WTC11 (cell line): Measurements from ENCODE around the gene RIPK1. TPM values are rescaled to one million over a fixed set of nuclear protein-coding genes. Genes with fewer than 3 reads are reported as not detected.

Source experiments
- ATF1 ChIP-seq: sonication (generic); formaldehyde crosslinking; IDR thresholded peaks from 2 replicates; pipeline ENCODE4 v1.8.1; 2023; ENCODE audit warnings: mild to moderate bottlenecking, moderate library complexity, missing genetic modification reagents
- E2F4 ChIP-seq: sonication (generic); formaldehyde crosslinking; IDR thresholded peaks from 2 replicates; pipeline ENCODE4 v1.8.1; 2022; ENCODE audit warnings: low read depth, mild to moderate bottlenecking, moderate library complexity, missing genetic modification reagents, borderline replicate concordance
- ETV6 ChIP-seq: sonication (generic); formaldehyde crosslinking; IDR thresholded peaks from 2 replicates; pipeline ENCODE4 v1.8.1; 2022; ENCODE audit warnings: mild to moderate bottlenecking, missing genetic modification reagents
- FOXP1 ChIP-seq: sonication (generic); formaldehyde crosslinking; IDR thresholded peaks from 2 replicates; pipeline ENCODE4 v1.8.0; 2022; ENCODE audit warnings: missing genetic modification reagents, mild to moderate bottlenecking, moderate library complexity, borderline replicate concordance
- GRHL2 ChIP-seq: fragments of 250-450 bp; sonication (Bioruptor Pico); IDR thresholded peaks from 2 replicates; pipeline ENCODE4 v1.8.0; 2022; ENCODE audit warnings: mild to moderate bottlenecking, moderate library complexity; ENCODE audit not compliant: insufficient replicate concordance, severe bottlenecking
- IRF1 ChIP-seq: sonication (generic); formaldehyde crosslinking; IDR thresholded peaks from 2 replicates; pipeline ENCODE4 v1.8.0; 2023; ENCODE audit warnings: missing genetic modification reagents
- NFYB ChIP-seq: sonication (generic); formaldehyde crosslinking; conservative IDR thresholded peaks from 2 replicates; pipeline ENCODE4 v1.8.0; 2022; ENCODE audit warnings: low read depth, missing genetic modification reagents
- PRDM15 ChIP-seq: sonication (generic); formaldehyde crosslinking; IDR thresholded peaks from 2 replicates; pipeline ENCODE4 v1.8.0; 2022; ENCODE audit warnings: missing genetic modification reagents
- SMAD3 ChIP-seq: sonication (generic); formaldehyde crosslinking; IDR thresholded peaks from 2 replicates; pipeline ENCODE4 v1.8.0; 2022; ENCODE audit warnings: missing genetic modification reagents, mild to moderate bottlenecking, borderline replicate concordance
- STAT6 ChIP-seq: sonication (generic); formaldehyde crosslinking; conservative IDR thresholded peaks from 2 replicates; pipeline ENCODE4 v1.8.1; 2023; ENCODE audit warnings: mild to moderate bottlenecking, low read depth, missing genetic modification reagents, moderate library complexity
- TEAD4 ChIP-seq: sonication (generic); formaldehyde crosslinking; IDR thresholded peaks from 2 replicates; pipeline ENCODE4 v1.8.0; 2022; ENCODE audit warnings: mild to moderate bottlenecking, missing genetic modification reagents
- ZNF138 ChIP-seq: sonication (generic); formaldehyde crosslinking; conservative IDR thresholded peaks from 2 replicates; pipeline ENCODE4 v1.8.1; 2022; ENCODE audit warnings: mild to moderate bottlenecking, moderate library complexity, missing genetic modification reagents
- ZNF219 ChIP-seq: sonication (generic); formaldehyde crosslinking; IDR thresholded peaks from 2 replicates; pipeline ENCODE4 v1.8.0; 2023; ENCODE audit warnings: missing genetic modification reagents, mild to moderate bottlenecking, borderline replicate concordance
- ZNF317 ChIP-seq: sonication (generic); formaldehyde crosslinking; IDR thresholded peaks from 2 replicates; pipeline ENCODE4 v1.8.1; 2023; ENCODE audit warnings: low read depth, mild to moderate bottlenecking, moderate library complexity, missing genetic modification reagents, borderline replicate concordance
- ZNF671 ChIP-seq: fragments of 250-450 bp; sonication (Bioruptor Pico); IDR thresholded peaks from 2 replicates; pipeline ENCODE4 v1.8.0; 2021; ENCODE audit warnings: mild to moderate bottlenecking
- total RNA-seq: library from RNA; stranded (reverse); gene quantifications from 3 replicates; pipeline ENCODE4 v1.2.3, GENCODE V29; 2021
- TF ChIP-seq, protein P1 (sequence below): sonication (generic); formaldehyde crosslinking; IDR thresholded peaks from 2 replicates; pipeline ENCODE4 v1.8.0; 2022; ENCODE audit warnings: mild to moderate bottlenecking, missing genetic modification reagents
- TF ChIP-seq, protein P2 (sequence below): fragments of 250-450 bp; sonication (Bioruptor Pico); conservative IDR thresholded peaks from 2 replicates; pipeline ENCODE4 v1.9.0; 2021; ENCODE audit warnings: mild to moderate bottlenecking
- TF ChIP-seq, protein P3 (sequence below): sonication (generic); formaldehyde crosslinking; IDR thresholded peaks from 2 replicates; pipeline ENCODE4 v1.8.1; 2023; ENCODE audit warnings: mild to moderate bottlenecking, missing genetic modification reagents
- TF ChIP-seq, protein P4 (sequence below): sonication (generic); formaldehyde crosslinking; IDR thresholded peaks from 2 replicates; pipeline ENCODE4 v1.8.1; 2023; ENCODE audit warnings: mild to moderate bottlenecking, moderate library complexity, missing genetic modification reagents
- TF ChIP-seq, protein P5 (sequence below): sonication (generic); formaldehyde crosslinking; IDR thresholded peaks from 2 replicates; pipeline ENCODE4 v1.8.1; 2023; ENCODE audit warnings: mild to moderate bottlenecking, missing genetic modification reagents, moderate library complexity

Gene RIPK1
- total RNA-seq, 1 experiment from 2014 or later = 8.7 TPM

GRCh38 chr6:3157131-3157933, 89.0 kb downstream of the RIPK1 start, which contains the start of gene TUBB2A (continued):
- TF ChIP-seq, protein P1, sequence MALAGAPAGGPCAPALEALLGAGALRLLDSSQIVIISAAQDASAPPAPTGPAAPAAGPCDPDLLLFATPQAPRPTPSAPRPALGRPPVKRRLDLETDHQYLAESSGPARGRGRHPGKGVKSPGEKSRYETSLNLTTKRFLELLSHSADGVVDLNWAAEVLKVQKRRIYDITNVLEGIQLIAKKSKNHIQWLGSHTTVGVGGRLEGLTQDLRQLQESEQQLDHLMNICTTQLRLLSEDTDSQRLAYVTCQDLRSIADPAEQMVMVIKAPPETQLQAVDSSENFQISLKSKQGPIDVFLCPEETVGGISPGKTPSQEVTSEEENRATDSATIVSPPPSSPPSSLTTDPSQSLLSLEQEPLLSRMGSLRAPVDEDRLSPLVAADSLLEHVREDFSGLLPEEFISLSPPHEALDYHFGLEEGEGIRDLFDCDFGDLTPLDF = no peak
- no peak for TF ChIP-seq PRDM15 (CRISPR knock-in tag)
- TF ChIP-seq E2F4 (CRISPR knock-in tag) = peak; percentile 35; the same call in 1 of the 2 replicates
- TF ChIP-seq, protein P2, sequence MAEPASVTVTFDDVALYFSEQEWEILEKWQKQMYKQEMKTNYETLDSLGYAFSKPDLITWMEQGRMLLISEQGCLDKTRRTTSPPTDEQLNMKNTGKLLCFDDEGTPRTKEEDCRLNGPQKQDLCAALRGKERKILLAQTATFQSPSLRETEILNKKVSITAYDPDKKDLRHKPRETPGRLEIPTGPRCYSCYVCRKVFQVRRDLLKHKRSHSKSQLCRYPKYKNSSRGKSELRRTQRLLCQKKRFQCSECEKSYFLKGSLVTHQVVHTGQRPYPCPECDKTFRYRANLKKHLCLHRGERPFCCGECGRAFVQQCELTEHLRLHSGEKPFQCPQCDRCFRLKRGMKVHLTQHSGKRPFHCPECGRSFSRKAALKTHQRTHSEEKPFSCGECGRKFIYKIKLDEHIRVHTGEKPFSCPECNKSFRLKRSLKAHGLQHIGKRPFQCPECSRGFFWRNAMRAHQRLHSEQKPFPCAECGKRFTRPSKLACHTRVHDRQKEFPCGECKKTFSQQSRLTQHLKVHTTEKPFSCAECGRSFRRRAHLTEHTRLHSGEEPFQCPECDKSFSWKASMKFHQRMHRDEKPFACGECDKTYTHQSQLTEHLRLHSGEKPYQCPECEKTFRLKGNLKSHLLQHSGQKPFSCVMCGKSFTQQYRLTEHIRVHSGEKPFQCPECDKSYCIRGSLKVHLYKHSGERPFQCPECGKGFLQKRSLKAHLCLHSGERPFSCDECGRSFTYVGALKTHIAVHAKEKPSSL = no peak
- TF ChIP-seq GRHL2 (CRISPR knock-in tag) = no peak
- TF ChIP-seq, protein P3, sequence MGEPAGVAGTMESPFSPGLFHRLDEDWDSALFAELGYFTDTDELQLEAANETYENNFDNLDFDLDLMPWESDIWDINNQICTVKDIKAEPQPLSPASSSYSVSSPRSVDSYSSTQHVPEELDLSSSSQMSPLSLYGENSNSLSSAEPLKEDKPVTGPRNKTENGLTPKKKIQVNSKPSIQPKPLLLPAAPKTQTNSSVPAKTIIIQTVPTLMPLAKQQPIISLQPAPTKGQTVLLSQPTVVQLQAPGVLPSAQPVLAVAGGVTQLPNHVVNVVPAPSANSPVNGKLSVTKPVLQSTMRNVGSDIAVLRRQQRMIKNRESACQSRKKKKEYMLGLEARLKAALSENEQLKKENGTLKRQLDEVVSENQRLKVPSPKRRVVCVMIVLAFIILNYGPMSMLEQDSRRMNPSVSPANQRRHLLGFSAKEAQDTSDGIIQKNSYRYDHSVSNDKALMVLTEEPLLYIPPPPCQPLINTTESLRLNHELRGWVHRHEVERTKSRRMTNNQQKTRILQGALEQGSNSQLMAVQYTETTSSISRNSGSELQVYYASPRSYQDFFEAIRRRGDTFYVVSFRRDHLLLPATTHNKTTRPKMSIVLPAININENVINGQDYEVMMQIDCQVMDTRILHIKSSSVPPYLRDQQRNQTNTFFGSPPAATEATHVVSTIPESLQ = no peak
- TF ChIP-seq ZNF671 (CRISPR knock-in tag) = no peak
- 0 out of 2 replicates have a peak, but pooled peaks have one; percentile 31 for TF ChIP-seq ZNF219 (CRISPR knock-in tag)
- TF ChIP-seq ATF1 (CRISPR knock-in tag) = no peak
- TF ChIP-seq SMAD3 (CRISPR knock-in tag) = no peak
- TF ChIP-seq NFYB (CRISPR knock-in tag) = no peak
- TF ChIP-seq, protein P4, sequence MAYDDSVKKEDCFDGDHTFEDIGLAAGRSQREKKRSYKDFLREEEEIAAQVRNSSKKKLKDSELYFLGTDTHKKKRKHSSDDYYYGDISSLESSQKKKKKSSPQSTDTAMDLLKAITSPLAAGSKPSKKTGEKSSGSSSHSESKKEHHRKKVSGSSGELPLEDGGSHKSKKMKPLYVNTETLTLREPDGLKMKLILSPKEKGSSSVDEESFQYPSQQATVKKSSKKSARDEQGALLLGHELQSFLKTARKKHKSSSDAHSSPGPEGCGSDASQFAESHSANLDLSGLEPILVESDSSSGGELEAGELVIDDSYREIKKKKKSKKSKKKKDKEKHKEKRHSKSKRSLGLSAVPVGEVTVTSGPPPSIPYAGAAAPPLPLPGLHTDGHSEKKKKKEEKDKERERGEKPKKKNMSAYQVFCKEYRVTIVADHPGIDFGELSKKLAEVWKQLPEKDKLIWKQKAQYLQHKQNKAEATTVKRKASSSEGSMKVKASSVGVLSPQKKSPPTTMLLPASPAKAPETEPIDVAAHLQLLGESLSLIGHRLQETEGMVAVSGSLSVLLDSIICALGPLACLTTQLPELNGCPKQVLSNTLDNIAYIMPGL (CRISPR knock-in tag) = peak; percentile 87
- TF ChIP-seq TEAD4 (CRISPR knock-in tag) = no peak
- no peak for TF ChIP-seq STAT6
- TF ChIP-seq IRF1 (CRISPR knock-in tag) = peak; percentile 71; the same call in 1 of the 2 replicates
- no peak for TF ChIP-seq ZNF317 (CRISPR knock-in tag)
- TF ChIP-seq ETV6 = peak; percentile 74; the same call in 1 of the 2 replicates
- TF ChIP-seq, protein P5, sequence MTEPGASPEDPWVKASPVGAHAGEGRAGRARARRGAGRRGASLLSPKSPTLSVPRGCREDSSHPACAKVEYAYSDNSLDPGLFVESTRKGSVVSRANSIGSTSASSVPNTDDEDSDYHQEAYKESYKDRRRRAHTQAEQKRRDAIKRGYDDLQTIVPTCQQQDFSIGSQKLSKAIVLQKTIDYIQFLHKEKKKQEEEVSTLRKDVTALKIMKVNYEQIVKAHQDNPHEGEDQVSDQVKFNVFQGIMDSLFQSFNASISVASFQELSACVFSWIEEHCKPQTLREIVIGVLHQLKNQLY (CRISPR knock-in tag) = peak; percentile 66; the same call in 1 of the 2 replicates
- no peak for TF ChIP-seq ZNF138 (CRISPR knock-in tag)
- TF ChIP-seq FOXP1 (CRISPR knock-in tag) = peak; percentile 76; the same call in 1 of the 2 replicates
